GM19468 (cell line): Measurements from ENCODE around the gene HIGD1A.

Source experiments
- ATAC-seq: cut with Tn5 transposase; IDR thresholded peaks from one replicate; pipeline ENCODE4 v1.9.1; 2021; ENCODE audit warnings: mild to moderate bottlenecking, moderate library complexity, moderate number of reproducible peaks; ENCODE audit not compliant: unreplicated experiment; ENCODE audit errors: extremely low read depth

HIGD1A gene

GRCh38 chr3:42763021-42763420 is 41.3 kb downstream of the HIGD1A start:
- ATAC-seq, result no peak

GRCh38 chr3:42762046-42762724 is 42.1 kb downstream of the HIGD1A start:
- ATAC-seq, result no peak

DNA sequence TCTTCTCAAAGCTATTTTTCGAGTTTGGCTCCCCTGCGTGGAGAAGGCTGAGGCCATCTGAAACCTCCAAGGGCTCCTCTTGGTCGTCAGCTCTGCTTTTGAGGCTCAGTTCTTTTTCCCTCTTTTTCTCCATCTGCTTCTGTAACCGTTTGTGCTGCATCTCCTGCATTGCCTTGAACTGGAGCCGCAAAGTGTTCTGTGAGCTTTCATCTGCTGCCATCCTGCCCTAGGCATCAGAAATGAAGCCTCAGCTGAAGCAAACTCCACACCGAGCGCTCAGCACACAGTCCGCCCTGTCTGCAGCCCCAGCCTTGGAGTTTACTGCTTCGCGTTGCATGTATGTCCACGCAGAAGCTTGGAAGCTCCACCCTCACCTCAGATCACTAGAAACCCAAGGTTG is 46.2 kb downstream of the HIGD1A start:
- ATAC-seq, result no peak

DNA sequence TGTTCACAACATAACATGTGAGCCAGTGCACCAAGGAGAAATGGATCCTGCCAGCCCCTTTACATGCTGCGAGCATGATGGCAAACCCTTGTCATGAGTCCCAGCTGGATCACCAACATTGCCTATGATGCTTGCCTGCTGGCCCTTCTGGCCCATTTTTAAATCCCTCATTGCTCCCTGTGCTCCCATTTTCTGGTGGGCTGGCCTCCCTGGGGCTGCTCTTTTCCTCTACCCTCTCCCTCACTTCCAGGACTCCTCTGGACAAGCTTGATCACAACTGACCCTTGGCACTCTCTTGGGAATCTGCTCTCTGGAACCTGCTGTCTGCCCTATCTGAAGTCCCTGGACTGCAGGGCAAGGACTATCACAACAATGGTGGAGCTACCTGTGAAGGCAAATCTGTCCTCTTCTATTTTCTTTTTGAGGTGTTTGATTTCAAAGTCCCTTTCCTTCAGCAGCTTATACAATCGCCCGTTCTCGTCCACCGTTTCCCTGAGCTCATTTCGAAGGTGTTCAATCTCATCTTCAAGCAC is 47.5 kb downstream of the HIGD1A start:
- ATAC-seq, result no peak

DNA sequence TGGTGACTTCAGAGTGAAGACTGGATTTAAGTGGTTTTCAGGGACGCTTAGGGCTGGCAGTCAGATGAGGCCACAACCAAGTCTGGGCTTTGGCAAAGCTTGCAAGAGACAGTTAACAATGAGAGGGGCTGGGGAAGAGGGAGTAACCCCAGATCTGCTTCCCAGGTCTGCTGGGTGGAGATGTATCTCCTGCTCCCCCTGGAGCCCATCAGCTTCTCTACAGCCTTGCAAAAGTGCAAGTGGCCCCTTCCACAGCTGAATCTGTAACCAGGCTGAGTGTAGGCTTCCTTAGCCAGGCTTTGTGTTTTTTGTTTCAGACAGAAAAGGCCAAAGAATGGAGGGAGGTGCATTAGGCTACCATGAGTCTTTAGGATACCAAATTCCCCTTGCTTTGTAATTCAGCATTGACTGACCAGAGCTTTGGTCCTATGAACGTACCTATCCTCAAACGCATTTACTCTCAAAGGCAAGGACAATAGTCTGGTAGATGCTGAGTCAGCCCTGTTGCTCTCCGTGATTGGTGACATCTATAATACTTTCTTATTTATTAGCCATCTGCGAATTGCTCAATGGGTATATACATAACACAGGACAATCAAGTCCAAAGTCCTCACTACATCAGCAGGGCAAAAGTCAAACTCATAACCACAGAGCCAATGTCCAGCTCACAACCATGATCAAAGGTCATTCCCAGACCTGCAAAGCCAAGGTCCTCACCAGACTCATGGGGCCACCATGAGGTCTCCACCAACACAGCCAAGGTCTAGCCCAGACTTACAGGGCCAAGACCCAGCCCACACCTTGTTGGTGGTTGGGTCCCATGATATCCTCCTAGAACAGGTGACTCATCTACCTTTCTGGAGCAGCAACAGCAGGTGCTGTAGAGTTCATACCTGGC is 48.4 kb downstream of the HIGD1A start:
- no peak for ATAC-seq

- no peak for ATAC-seq
These were observed 50.5 kb downstream of the HIGD1A start for GRCh38 chr3:42753757-42754156.

DNA sequence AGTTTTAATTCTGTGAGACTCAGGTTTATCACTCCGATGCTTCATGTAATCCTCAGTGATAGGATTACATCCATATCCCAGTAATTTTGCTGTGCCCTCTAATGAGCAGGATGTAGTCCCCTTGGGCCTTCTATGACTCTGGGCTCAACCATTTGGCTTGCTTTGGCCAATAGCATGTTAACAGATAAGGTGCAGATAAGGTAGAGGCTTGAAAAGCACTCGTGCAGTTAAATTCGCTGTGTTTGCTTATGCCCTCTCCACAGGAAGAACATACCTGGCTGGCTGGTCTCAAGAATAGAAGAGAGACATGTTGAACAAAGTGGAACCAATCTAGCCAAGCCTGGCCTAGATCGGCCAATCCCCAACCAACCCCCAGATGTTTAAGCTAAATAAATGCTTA is 51.3 kb downstream of the HIGD1A start:
- no peak for ATAC-seq

- no peak for ATAC-seq
These were observed 51.8 kb downstream of the HIGD1A start for GRCh38 chr3:42752441-42752840.

DNA sequence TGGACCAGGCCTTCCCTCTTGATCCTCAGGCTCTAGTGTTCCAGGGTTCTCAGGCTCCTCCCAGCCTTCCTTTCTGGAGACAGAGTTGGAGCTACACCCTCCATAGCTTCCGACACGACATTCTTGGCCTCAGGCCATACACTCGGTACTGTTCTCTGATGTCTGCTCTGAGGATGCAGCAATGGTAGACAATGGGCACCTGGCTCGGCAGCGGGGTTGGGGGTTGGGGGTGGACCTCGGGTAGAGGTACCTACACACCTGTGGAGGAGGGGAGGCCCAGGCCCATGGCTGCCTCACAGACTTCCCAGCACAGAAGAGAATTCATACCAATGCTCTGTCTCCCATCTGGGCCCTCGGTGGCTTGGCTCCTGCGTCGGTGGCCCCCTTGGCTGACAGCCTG is 52.7 kb downstream of the HIGD1A start:
- ATAC-seq, result no peak

GRCh38 chr3:42750834-42751233 is 53.5 kb downstream of the HIGD1A start:
- ATAC-seq, result no peak

- no peak for ATAC-seq
These were observed 54.5 kb downstream of the HIGD1A start for GRCh38 chr3:42749753-42750231.

DNA sequence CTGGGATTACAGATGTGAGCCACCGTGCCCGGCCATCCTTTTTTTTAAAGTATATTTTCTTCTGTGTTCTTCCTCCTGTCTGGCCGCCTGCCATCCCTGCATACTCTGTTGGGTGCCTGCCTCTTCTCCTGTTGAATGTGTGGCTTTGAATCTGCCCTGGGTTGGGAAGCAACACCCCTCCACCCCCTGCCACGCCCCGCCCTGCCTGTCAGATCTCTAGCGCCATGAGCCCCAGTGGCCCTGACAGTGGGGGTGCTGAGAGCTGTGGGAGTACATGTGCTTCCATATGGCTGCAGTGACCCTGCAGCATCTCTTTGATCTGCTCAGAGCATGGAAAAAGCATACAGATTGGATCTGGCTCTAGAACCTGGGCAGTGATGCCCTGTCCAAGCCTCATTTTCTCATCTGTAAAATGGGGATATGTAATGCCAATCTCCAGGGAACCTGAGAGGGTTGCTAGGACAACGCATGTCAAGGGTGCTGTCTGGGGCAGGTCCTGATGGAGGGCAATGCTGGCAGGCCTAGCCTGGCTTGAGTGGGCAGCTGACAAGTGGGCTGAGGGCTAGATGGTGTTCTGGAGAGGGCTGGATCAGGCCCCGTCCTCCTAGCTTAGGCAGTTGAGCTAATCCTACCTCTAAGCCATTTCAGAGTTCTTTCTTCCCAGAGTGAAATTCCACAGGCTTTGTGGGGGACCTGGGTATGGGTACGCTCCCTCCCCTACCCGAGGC is 55.1 kb downstream of the HIGD1A start:
- no peak for ATAC-seq

DNA sequence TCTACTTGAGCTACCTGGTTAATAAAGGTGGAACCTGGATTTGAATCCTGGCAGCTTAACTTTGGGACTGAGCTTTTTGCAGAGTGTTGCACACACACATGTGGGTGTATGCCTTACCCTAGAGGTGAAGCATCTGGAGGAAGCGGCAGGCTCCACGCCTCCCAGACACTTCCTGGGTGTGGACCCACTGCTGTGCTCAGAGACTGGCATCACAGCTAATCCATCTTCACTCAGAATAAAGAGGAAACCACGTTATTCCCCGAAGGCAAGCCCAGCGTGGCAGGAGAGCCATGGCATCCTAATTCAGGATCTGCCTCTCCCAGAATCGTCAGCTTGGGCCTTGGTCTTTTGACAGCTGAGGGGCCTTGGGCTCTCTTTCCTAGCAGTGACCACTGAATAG is 56.7 kb downstream of the HIGD1A start:
- ATAC-seq, result no peak

DNA sequence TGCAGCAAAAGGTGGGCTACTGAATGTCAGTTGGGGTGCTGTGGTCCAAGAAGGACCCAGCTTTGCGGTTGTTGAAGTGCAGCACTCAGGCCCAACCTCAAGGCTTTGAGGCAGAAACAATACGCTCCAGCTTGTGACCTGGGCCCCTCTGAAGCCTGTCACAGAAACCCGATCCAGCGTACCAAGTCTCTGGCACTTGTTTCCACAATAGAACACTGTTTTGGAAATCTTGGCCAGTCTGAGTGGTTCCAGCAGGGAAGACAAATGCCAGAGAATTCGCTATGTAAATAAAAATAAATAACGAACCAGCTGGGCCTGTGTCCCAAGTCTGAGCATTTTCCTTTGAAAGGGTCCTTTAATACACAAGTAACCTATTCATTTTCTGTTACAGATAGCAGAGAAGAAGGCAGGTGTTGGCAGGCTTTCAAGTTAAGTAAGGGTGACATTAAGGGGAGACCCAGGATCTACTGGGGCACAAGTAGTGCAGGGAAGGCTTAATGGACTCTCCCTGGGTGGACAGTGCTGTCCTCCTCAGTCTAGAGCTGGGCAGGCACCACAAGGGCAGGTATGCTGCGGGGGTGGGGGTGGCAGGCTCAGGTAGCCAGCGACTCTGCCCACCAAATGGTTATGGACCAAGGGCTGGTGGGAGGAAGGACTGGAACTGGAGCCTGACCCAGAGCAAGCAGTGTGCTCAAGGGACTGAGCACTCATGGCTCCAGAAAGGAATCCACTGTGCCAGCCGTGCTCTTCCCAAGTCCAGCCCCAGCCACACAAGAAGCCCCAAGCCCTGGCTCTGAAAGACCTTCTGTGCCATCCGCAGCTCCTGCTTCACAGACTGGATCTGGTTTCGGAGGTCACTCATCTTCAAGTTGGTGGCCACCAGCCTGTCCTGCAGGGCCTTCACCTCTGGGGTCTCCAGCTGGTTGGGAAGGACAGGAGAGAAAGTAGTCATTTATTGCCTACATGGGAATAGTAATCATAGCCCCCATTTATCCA is 57.5 kb downstream of the HIGD1A start:
- no peak for ATAC-seq

- ATAC-seq, result no peak
These were observed 58.4 kb downstream of the HIGD1A start for GRCh38 chr3:42745776-42746454.

- ATAC-seq, result no peak
These were observed 59.0 kb downstream of the HIGD1A start for GRCh38 chr3:42745291-42745745.

DNA sequence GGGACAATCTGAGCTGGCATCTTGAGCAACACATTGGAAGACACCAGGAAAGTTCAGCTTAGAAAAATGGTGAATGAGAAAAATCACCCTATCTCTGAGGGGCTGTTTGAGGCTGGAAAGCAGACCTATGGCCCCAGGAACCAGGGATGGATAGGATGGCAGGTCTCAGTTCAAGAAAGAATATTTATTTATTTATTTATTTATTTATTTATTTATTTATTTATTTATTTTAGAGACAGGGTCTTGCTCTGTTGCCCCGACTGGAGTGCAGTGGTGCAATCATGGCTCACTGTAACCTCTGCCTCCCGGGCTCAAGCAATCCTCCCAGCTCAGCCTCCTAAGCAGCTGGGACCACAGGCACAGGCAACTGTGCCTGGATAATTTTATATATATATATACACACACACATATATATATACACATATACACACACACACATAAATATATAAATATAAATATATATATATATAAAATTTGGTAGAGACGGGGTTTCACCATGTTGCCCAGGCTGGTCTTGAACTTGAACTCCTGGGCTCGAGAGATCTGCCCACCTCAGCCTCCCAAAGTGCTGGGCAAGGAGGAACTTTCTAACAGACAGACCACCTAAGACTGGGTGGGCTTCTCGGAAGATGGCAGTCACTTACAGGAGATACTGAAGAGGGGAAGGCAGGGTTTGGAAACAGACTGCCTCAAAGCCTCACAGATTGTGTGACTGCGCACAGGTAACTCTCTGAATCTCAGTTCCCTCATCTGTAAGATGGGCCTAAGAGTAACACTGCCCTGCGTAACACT is 60.9 kb downstream of the HIGD1A start:
- ATAC-seq, result no peak

GRCh38 chr3:42742688-42743087 is 61.6 kb downstream of the HIGD1A start:
- no peak for ATAC-seq
